ENCODE measurements around the gene AREL1.

The AREL1 gene

GRCh38 chr14:74698465-74698864 is 14.4 kb downstream of the AREL1 start:
- DNase-seq (ENCODE audit: low read depth, low spot score), result no peak

GRCh38 chr14:74697976-74698375 is 14.9 kb downstream of the AREL1 start:
- no peak for DNase-seq (ENCODE audit: low read depth, low spot score)

- DNase-seq (ENCODE audit: low read depth, low spot score), result no peak
Measured at GRCh38 chr14:74697543-74697942, 15.3 kb downstream of the AREL1 start.

GRCh38 chr14:74697011-74697410 is 15.9 kb downstream of the AREL1 start:
- DNase-seq (ENCODE audit: low read depth, low spot score), result no peak

GRCh38 chr14:74695406-74695805 is 17.5 kb downstream of the AREL1 start:
- DNase-seq (ENCODE audit: low read depth, low spot score), result no peak

GRCh38 chr14:74693191-74693590 is 19.7 kb downstream of the AREL1 start:
- no peak for DNase-seq (ENCODE audit: low read depth, low spot score)

- DNase-seq (ENCODE audit: low read depth, low spot score), result no peak
Measured at GRCh38 chr14:74691456-74691855, 21.4 kb downstream of the AREL1 start.

- DNase-seq (ENCODE audit: low read depth, low spot score), result no peak
Measured at GRCh38 chr14:74685921-74686678, 26.8 kb downstream of the AREL1 start.

- DNase-seq (ENCODE audit: low read depth, low spot score), result no peak
Measured at GRCh38 chr14:74685056-74685455, 27.8 kb downstream of the AREL1 start.

GRCh38 chr14:74684434-74684833 is 28.4 kb downstream of the AREL1 start:
- no peak for DNase-seq (ENCODE audit: low read depth, low spot score)

GRCh38 chr14:74683406-74683805 is 29.5 kb downstream of the AREL1 start:
- no peak for DNase-seq (ENCODE audit: low read depth, low spot score)

GRCh38 chr14:74682169-74682952 is 30.5 kb downstream of the AREL1 start:
- DNase-seq (ENCODE audit: low read depth, low spot score), result no peak

- DNase-seq (ENCODE audit: low read depth, low spot score), result no peak
Measured at GRCh38 chr14:74675219-74675618, 37.7 kb downstream of the AREL1 start.

GRCh38 chr14:74673768-74674167 is 39.1 kb downstream of the AREL1 start:
- DNase-seq (ENCODE audit: low read depth, low spot score), result no peak

GRCh38 chr14:74671789-74672188 is 41.1 kb downstream of the AREL1 start:
- no peak for DNase-seq (ENCODE audit: low read depth, low spot score)

- DNase-seq (ENCODE audit: low read depth, low spot score), result no peak
Measured at GRCh38 chr14:74670726-74671411, 42.0 kb downstream of the AREL1 start.

- no peak for DNase-seq (ENCODE audit: low read depth, low spot score)
Measured at GRCh38 chr14:74669846-74670245, 43.0 kb downstream of the AREL1 start.

GRCh38 chr14:74669256-74669655 is 43.6 kb downstream of the AREL1 start:
- no peak for DNase-seq (ENCODE audit: low read depth, low spot score)

- no peak for DNase-seq (ENCODE audit: low read depth, low spot score)
Measured at GRCh38 chr14:74667758-74668157, 45.1 kb downstream of the AREL1 start.

- DNase-seq (ENCODE audit: low read depth, low spot score), result no peak
Measured at GRCh38 chr14:74664717-74665116, 48.2 kb downstream of the AREL1 start.

GRCh38 chr14:74663884-74664283 is 49.0 kb downstream of the AREL1 start:
- no peak for DNase-seq (ENCODE audit: low read depth, low spot score)

- no peak for DNase-seq (ENCODE audit: low read depth, low spot score)
Measured at GRCh38 chr14:74661726-74662450, 51.0 kb downstream of the AREL1 start.

All from smooth muscle cell of the brain vasculature (primary cell).